Measurements from ENCODE around the gene BANF2. TPM values are rescaled to one million over a fixed set of nuclear protein-coding genes. Genes with fewer than 3 reads are reported as not detected.

BANF2 gene
- total and polyA plus RNA-seq, 2 of the 4 experiments (the other 2 are of a cell fraction): not detected

- Histone ChIP-seq H3K27ac (ENCODE audit: insufficient read depth, low read length) (no peak overlapping the region), H4K91ac (ENCODE audit: insufficient read depth, low read depth, low read length) (no peak overlapping the region), H2BK15ac (ENCODE audit: low read depth, low read length) (no peak overlapping the region), H4K20me1 (ENCODE audit: insufficient read depth, low read length) (no peaks in the 10 kb centered on the region), H3K23ac (ENCODE audit: low read depth, low read length) (no peak overlapping the region), H3K14ac (replicated peaks; ENCODE audit: low read depth, low read length) (no peak overlapping the region), H3K56ac (ENCODE audit: extremely low read depth, insufficient read depth, low read length) (no peak overlapping the region), H3K36me3 (ENCODE audit: control insufficient read depth, insufficient read depth, low read length) (no peaks in the 10 kb centered on the region), H3K27me3 (ENCODE audit: control insufficient read depth, insufficient read depth, low read length) (no peaks in the 10 kb centered on the region), H2BK120ac (ENCODE audit: low read depth, low read length) (no peak overlapping the region), H2AK9ac (replicated peaks; ENCODE audit: low read depth, low read length, poor library complexity) (no peak overlapping the region), H2AK5ac (ENCODE audit: low read depth, low read length) (no peak overlapping the region), H2BK5ac (ENCODE audit: low read depth, low read length, poor library complexity, severe bottlenecking) (no peak overlapping the region), H3K79me1 (ENCODE audit: low read depth in 1 of 2, low read length in 2 of 2) (no peaks in the 10 kb centered on the region), H4K5ac (ENCODE audit: low read depth, low read length) (no peak overlapping the region), H2AFZ (replicated peaks; ENCODE audit: low read length, poor library complexity) (no peak overlapping the region), H3K4me1 (ENCODE audit: control insufficient read depth, insufficient read depth, low read length) (peaks cover 7% of the 10 kb centered on the region; the same call in 1 of the 2 replicates), H3K4me3 (ENCODE audit: insufficient read depth, low read depth, low read length) (no peak overlapping the region), H4K8ac (ENCODE audit: low read depth in 2 of 2, low read length in 2 of 2) (no peak overlapping the region), H3K9me1 (ENCODE audit: insufficient read depth, low read length) (no peaks in the 10 kb centered on the region), H3K4me2 (ENCODE audit: low read depth, low read length) (no peak overlapping the region), H3K9ac (ENCODE audit: low read depth, low read length) (no peak overlapping the region), H2BK20ac (ENCODE audit: low read depth, low read length) (no peak overlapping the region), H3K9me3 (ENCODE audit: control insufficient read depth, insufficient read depth, low read length) (no peaks in the 10 kb centered on the region), H3K18ac (ENCODE audit: low read depth, low read length) (no peak overlapping the region), H3K4ac (ENCODE audit: low read depth, low read length) (no peak overlapping the region)
- 80% methylated on average over 1 of the region's 5 CpGs; no CpG with 5 or more reads in 1 of the 2 experiments for WGBS, 2 experiments (ENCODE audit: extremely low coverage in 2 of 2, insufficient read length in 1 of 2)
- ATAC-seq (ENCODE audit: low read depth): no peak
- TF ChIP-seq POLR2A (IDR thresholded peaks at IDR 0.05; ENCODE audit: low read depth, low read length) (no peak), BHLHE40 (IDR thresholded peaks at IDR 0.05; ENCODE audit: low read depth, low read length) (no peak), CHD1 (IDR thresholded peaks at IDR 0.05; ENCODE audit: low read depth, low read length) (no peak), RFX5 (IDR thresholded peaks at IDR 0.05; ENCODE audit: low read depth, low read length) (no peak), MAFK (IDR thresholded peaks at IDR 0.05; ENCODE audit: low read depth, low read length) (no peak), RCOR1 (IDR thresholded peaks at IDR 0.05; ENCODE audit: insufficient replicate concordance, low read length) (no peak)
- intact Hi-C loops (cut with micrococcal nuclease) (no loop called here), in situ Hi-C loops (cut with MboI; ENCODE audit: low sequenced_read_pairs) (no loop called here), dilution Hi-C loops (cut with HindIII; ENCODE audit: low sequenced_read_pairs, unreplicated experiment) (no loop called here)
- ChIA-PET CTCF (no interaction called here), POLR2A (ENCODE audit: unreplicated experiment) (no interaction called here)
- BruUV-seq (replicated peaks): no TSS peak
- no peak for DNase-seq
Observed at GRCh38 chr20:17785007-17785406, 85.2 kb downstream of the BANF2 start.

Other genes with a start within 250 kb of the BANF2 start
- gene BFSP1, start 168.6 kb upstream of the BANF2 start, total RNA-seq (2012; rRNA removed): 1.9 and 2.0 TPM in 2 replicates
- 0.85 and 1.1 TPM in 2 replicates for gene BFSP1, start 168.6 kb upstream of the BANF2 start, polyA plus RNA-seq (2012; rRNA removed)
- 221 and 383 TPM in 2 replicates for gene DSTN, start 129.9 kb upstream of the BANF2 start, total RNA-seq (2012; rRNA removed)
- 258 and 269 TPM in 2 replicates for gene DSTN, start 129.9 kb upstream of the BANF2 start, polyA plus RNA-seq (2012; rRNA removed)
- gene RRBP1, start 17.7 kb upstream of the BANF2 start, total RNA-seq (2012; rRNA removed): 90.2 and 99.7 TPM in 2 replicates
- gene RRBP1, start 17.7 kb upstream of the BANF2 start, polyA plus RNA-seq (2012; rRNA removed): 135 and 136 TPM in 2 replicates

All from IMR-90 (cell line).